ENCODE measurements around the gene BCAS3.

BCAS3 gene

GRCh38 chr17:61309362-61310256 lies 632.0 kb downstream of the BCAS3 start:
- DNase-seq (ENCODE audit: low spot score in 2 of 2) (no peak), ATAC-seq (no peak)
- Mint-ChIP-seq H3K9me3 (no peaks in the 10 kb centered on the region), H3K36me3 (no peaks in the 10 kb centered on the region), H3K4me1 (no peaks in the 10 kb centered on the region), H3K27ac (no peak overlapping the region), H3K4me3 (no peak overlapping the region)

DNA sequence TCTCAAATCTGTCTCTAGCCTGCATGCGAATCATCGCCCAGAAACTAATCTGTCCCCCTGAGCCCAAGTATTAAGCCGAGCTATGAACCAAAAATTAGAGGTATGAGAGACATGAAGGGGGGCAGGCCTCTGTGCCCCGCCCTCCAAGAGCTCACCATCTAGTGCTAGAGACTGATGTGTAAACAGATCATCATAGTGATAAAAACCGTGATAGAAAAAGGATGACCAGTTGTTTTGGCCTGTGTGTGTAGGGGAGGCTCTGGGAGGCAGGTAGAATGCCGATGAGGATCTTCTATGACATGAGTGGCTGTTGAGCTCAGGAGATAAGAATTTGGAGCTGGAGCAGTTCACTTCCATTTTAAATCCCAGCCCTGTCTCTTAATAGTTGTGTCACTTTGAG lies 632.9 kb downstream of the BCAS3 start:
- no peak overlapping the region for H3K27ac Mint-ChIP-seq
- ATAC-seq, result no peak

DNA sequence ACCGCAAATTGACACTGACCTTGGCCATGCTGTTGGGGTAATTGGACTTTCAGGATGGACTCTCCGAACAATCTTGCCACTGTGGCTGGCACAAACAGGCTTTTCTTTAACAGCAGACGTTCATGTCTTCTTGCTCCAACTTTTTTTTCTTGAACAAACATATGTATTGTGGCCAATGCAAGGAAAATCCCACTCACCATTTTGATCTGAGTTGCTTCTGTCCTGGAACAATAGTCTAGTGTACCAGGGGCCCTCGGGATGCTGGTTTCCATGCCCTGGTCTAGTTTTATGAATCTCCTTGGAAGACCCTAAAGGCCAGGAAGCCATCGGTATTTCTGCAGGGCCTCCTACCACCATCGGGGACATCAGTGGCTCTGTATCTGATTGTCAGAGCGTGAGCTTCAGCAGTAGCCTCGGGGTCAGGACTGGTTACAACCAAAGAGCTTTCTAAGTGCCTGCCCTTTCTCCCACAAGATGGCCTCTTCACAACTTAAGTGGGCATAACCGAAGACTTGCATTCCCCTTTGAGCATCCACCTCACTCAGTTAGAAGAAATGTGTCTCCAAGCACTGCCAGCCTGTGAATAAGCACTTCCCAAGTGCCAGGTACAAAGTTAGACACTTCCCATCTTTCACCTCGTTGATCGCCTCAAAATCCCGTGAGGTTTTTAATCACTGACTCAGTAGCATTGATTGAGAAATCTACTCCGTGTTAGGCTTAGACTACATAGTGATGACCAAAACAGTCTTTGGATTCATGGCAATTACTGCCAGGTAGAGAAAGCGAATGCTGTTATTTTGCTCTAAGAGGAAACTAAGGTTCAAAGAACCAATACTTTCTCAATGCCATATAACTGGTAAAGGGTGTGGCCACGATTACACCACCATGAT lies 635.0 kb downstream of the BCAS3 start:
- Mint-ChIP-seq H3K36me3 (no peaks in the 10 kb centered on the region), H3K9me3 (no peaks in the 10 kb centered on the region), H3K4me3 (no peak overlapping the region), H3K27ac (no peak overlapping the region), H3K4me1 (no peaks in the 10 kb centered on the region)
- DNase-seq (ENCODE audit: low spot score in 2 of 2) (no peak), ATAC-seq (no peak)

More for the DNA sequence above, 632.9 kb downstream of the BCAS3 start:
- DNase-seq (ENCODE audit: low spot score in 2 of 2), result no peak
- Mint-ChIP-seq H3K9me3 (no peaks in the 10 kb centered on the region), H3K4me3 (no peak overlapping the region), H3K36me3 (no peaks in the 10 kb centered on the region), H3K4me1 (no peaks in the 10 kb centered on the region)

DNA sequence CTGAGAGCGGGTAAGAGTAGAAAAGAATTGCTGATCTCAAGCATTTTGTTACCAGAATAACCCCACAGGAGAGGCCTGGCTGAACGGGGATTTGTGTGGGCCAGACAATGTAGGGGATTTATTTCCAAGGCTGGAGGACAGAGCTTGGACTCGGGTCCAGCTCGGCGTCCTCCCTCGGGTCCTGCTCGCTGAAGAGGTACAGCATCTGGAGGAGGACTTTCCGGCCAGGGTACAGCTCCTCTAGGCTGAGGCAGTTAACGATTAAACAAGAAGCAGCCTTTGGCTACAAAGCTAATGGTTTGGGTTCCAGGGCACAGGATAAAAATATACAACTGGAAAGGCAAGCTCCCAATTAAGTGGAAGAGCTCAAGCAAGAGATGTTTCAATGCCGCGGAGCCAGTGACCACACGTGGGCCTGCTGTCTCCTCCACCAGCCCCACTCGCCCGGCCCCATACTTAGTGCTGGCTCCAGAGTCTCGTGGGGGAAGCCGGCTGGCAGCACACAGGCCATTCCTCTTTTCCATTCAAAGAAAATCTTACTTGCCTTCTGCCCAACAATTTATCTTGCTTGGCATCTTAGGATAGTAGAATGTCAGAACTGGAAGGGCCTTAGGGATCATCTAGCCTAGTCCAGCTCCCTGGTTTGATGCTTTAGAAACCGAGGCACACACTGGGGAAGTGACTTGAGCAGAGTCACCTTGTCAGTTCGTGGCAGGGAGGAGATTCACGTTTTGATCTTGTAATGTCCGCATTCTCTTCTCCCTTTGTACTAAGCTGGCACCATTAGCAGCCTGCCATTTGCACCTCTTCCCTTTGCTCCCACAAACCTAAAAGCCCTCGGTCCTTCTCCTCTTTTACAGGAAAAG lies 636.0 kb downstream of the BCAS3 start:
- Mint-ChIP-seq H3K27ac (peak overlapping the region; percentile 8), H3K36me3 (no peaks in the 10 kb centered on the region), H3K9me3 (no peaks in the 10 kb centered on the region)

DNA sequence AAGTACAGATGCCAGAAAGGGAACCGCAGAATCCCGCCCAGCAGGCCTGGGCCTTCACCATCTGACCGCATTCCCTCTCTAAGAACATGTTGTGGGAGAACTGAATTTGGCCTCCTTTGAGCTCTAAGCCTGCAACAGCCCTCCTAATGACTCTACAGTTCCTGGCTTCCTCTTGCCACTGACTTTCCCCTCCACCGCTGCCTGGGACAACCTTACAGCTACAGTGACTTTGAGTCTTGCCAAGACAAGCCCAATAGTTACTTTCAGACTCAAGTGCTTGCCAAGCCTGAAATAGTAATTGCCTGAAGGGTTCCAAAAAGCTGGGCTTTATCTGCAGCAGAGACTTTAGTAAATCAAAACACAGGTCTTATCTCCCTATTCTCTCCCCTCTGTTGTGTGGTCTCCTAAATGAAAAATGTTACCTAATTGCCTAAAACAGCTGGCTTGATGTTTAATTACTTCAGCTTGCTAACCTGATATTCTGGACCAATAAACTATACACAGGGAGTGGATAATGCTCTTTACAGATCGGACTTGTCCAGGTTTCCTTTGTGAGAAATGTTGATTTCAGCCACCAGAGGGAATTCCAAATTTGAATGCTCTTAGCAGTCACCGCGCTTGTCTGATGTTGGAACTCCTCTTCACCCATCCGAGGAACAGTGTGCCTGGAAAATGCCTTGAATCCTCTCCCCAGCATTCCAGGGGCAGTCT lies 636.9 kb downstream of the BCAS3 start:
- DNase-seq (ENCODE audit: low spot score in 2 of 2), result no peak
- no peaks in the 10 kb centered on the region for H3K4me1 Mint-ChIP-seq
- peak overlapping the region; percentile 8 for H3K27ac Mint-ChIP-seq
- H3K4me3 Mint-ChIP-seq, result no peak overlapping the region
- H3K9me3 Mint-ChIP-seq, result no peaks in the 10 kb centered on the region
- no peaks in the 10 kb centered on the region for H3K36me3 Mint-ChIP-seq
- no peak for ATAC-seq

More for the DNA sequence above, 636.0 kb downstream of the BCAS3 start:
- Mint-ChIP-seq H3K4me1 (no peaks in the 10 kb centered on the region), H3K4me3 (no peak overlapping the region)
- DNase-seq (ENCODE audit: low spot score in 2 of 2) (no peak), ATAC-seq (no peak)

DNA sequence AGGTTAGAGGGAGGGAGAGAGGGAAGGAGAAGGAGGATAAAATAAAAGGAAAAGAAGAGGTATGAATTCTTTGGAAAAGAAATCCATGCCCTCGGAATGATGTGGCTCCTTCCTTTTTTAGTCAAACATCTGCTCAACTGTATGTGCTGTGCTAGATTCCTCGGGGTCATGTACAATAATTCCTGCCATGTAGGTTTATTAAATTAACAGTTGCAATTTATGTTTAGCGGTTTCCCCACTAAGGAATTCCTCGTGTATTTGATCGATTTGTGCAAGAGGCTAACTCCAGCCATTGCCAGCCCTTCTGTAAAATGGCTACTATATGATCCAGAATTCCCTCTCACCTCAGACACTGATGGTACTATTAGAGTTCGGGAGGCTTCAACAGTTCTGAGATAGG lies 639.0 kb downstream of the BCAS3 start:
- Mint-ChIP-seq H3K9me3 (no peaks in the 10 kb centered on the region), H3K4me3 (no peak overlapping the region), H3K27ac (no peak overlapping the region), H3K36me3 (no peaks in the 10 kb centered on the region), H3K4me1 (no peaks in the 10 kb centered on the region)
- DNase-seq (ENCODE audit: low spot score in 2 of 2) (no peak), ATAC-seq (no peak)

GRCh38 chr17:61317779-61318178 lies 640.1 kb downstream of the BCAS3 start:
- no peak for ATAC-seq
- no peak for DNase-seq (ENCODE audit: low spot score in 2 of 2)
- no peaks in the 10 kb centered on the region for H3K36me3 Mint-ChIP-seq
- H3K4me3 Mint-ChIP-seq, result no peak overlapping the region
- H3K4me1 Mint-ChIP-seq, result no peaks in the 10 kb centered on the region
- H3K27ac Mint-ChIP-seq, result no peak overlapping the region
- no peaks in the 10 kb centered on the region for H3K9me3 Mint-ChIP-seq

DNA sequence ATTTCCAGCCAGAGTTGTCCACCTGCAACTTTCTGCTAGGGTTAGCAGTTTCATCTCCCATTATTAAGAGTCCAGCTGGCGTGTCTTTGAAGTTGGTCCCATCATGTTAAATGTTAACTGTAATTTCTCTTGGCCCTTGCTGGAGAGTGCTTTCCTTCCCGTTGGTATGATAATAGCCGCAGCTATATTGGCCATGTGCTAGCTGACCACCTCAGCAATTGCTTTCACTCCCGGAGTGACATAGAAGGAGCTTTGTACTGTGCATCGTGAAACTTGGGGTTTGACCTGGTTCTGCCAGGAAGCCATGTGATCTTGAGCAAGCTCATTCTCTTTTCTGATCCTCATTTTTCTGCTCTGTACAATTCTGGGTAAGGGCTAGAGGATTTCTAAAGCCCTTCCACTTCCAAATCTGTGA lies 641.0 kb downstream of the BCAS3 start:
- no peak overlapping the region for H3K27ac Mint-ChIP-seq
- no peak for DNase-seq (ENCODE audit: low spot score in 2 of 2)
- no peaks in the 10 kb centered on the region for H3K36me3 Mint-ChIP-seq
- no peaks in the 10 kb centered on the region for H3K9me3 Mint-ChIP-seq
- no peak overlapping the region for H3K4me3 Mint-ChIP-seq
- H3K4me1 Mint-ChIP-seq, result no peaks in the 10 kb centered on the region
- ATAC-seq, result no peak

- H3K27ac Mint-ChIP-seq, result no peak overlapping the region
- no peak for ATAC-seq
- no peaks in the 10 kb centered on the region for H3K36me3 Mint-ChIP-seq
- no peak for DNase-seq (ENCODE audit: low spot score in 2 of 2)
- H3K9me3 Mint-ChIP-seq, result no peaks in the 10 kb centered on the region
- no peak overlapping the region for H3K4me3 Mint-ChIP-seq
- no peaks in the 10 kb centered on the region for H3K4me1 Mint-ChIP-seq
Measured at GRCh38 chr17:61321344-61321743, 643.7 kb downstream of the BCAS3 start.

DNA sequence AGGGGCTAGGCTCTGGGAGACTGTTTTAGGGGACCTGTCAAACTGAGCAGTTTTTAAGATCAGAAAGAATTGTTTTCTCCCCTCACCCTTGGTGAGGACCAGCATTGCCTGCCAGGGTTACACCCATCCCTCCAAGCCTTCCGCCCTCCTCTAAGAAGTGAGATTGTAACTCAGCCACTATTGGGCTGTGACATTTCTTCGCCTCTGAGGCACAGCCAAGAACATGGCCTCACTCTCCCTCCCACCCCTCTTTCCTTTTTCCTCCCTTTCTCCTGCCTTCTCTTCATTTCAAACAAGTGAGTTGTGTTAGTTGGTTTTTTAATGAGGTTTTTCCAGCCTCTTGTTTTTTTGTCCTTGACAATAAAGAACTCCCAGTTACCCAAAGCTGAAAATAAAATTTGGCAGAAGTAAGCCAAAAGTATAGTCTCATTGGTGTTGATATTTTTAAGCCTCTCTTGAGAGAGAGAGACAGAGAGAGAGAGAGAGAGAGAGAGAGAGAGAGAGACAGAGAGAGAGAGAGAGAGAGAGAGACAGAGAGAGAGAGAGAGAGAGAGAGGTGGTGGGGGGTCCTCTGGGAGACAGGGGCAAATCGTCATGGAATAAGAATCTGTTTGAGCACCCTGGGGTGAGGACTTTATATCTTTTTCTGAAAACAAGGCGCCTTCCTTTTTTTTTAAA lies 644.8 kb downstream of the BCAS3 start:
- DNase-seq (ENCODE audit: low spot score in 2 of 2), result no peak

DNA sequence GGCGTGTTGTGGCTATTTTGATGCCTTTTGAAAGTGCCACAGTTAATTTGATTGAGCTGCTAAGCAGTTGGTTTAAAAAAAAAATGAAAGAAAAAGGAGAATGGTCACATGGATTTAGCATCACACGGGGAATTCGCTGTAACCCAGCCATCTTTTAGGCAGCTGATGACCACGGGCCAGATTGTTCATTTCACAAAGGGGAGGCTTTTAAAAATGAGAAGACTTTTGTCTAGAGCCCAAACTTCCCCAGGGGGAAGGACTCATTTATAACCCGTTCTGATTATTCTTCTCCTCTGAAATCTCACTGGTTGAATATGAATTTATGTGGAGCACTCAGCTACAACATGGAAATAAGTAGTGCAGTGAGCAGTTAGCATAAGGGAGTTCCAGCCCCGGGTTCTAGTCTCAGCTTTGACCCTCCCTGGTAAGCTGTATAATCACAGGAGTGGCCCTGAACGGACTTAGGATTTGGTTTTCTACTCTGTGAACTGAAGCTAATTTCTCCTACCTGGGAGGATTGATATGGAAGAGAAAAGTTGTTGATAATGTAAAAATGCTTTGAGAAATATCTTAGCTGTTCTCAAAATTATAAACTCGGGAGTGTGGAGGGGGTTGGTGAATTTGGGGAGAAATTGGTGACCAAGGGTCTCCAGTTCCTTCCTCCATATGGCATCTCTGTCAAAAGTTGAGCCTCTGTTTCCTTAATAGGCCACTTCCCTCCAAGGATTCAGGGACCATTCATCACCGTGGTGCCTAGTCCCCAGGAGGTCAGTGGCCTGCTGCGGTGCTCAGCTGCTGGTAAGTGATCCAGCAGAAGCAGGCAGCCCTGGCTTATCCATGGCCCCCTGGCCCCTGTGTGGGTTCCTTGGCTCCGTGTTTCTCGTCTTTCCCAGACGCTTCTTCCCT lies 645.6 kb downstream of the BCAS3 start:
- Mint-ChIP-seq H3K36me3 (no peaks in the 10 kb centered on the region), H3K4me1 (no peaks in the 10 kb centered on the region), H3K4me3 (no peak overlapping the region), H3K27ac (peak overlapping the region; percentile 3), H3K9me3 (no peaks in the 10 kb centered on the region)
- ATAC-seq, result no peak
- DNase-seq (ENCODE audit: low spot score in 2 of 2), result no peak

More for the DNA sequence above, 644.8 kb downstream of the BCAS3 start:
- H3K9me3 Mint-ChIP-seq, result no peaks in the 10 kb centered on the region
- no peaks in the 10 kb centered on the region for H3K36me3 Mint-ChIP-seq
- no peak overlapping the region for H3K4me3 Mint-ChIP-seq
- no peaks in the 10 kb centered on the region for H3K4me1 Mint-ChIP-seq
- no peak for ATAC-seq
- H3K27ac Mint-ChIP-seq, result peak overlapping the region; percentile 3

DNA sequence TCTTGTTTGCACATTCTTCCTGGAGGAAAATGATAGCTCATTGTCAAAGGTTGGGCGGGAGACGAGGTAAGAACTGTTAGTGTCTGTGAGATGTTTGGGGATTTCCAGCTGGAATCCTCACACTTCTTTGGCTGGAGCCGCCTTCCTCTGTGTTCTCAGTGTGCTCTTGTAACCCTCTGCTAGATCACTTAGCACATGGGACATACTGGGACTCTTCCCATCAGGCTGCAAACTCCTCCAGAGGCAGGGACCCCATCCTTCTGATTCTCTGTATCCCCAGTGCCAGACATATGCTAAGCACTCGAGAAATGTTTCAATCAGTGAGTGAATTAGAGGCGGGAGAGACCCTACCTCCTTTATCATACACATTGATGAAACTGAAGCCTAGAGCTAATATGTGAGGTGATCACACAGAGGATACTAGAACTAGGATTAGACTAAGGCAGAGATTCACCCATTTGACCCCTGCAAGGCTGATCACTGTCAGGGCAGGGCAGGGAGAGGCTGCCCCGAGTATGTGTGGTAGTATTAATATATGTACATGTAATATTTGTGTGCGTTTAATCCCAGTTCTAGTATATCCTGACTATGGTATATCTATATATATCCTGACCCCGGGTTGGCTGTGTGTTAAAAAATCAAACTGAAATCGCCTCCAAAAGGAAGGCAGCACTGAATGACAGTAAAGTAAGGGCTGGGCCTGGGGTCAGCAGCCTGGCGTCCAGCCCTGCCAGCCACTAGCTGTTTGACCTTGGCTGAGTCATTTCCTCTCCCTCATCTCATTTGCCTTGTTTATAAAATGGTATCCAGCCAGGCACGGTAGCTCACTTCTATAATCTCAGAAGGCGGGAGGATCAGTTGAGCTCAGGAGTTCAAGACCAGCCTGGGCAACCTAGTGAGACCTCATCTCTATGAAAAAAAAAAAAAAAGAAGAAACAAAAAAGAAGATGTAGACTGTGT lies 646.5 kb downstream of the BCAS3 start:
- Mint-ChIP-seq H3K36me3 (no peaks in the 10 kb centered on the region), H3K4me1 (no peaks in the 10 kb centered on the region), H3K27ac (no peak overlapping the region), H3K4me3 (no peak overlapping the region), H3K9me3 (no peaks in the 10 kb centered on the region)
- DNase-seq (ENCODE audit: low spot score in 2 of 2) (no peak), ATAC-seq (no peak)

Measured in stimulated activated effector memory CD8-positive, alpha-beta T cell treated with anti-CD3 and anti-CD28 coated beads, Interleukin-12 subunit alpha, Interleukin-12 subunit beta, amount 100 ng/mL, for 72 hours (primary cell).